Adrenal gland (tissue), 12 donors: ENCODE results near the gene GCN1. TPM values are rescaled to one million over a fixed set of nuclear protein-coding genes. Genes with fewer than 3 reads are reported as not detected.

ENCODE experiments used
- DNase-seq, 7 donors: peaks; one replicate each; pipeline ENCODE4 v3.0.0-alpha.2; 2019 to 2020
- H3K27ac ChIP-seq, 5 donors: fragments of 200-600 bp; sonication (generic) in 4 of 5; 1 replicate in 3 of 5; 2 replicates in 2 of 5; pipeline versions ENCODE4 v1.5.1 to v1.8.0; 2016 to 2020; ENCODE audit warnings: mild to moderate bottlenecking in 1 of 5
- H3K27me3 ChIP-seq: fragments of 200-600 bp; 2 replicates; pipeline ENCODE4 v1.8.0; 2021
- H3K36me3 ChIP-seq, 2 donors: fragments of 200-600 bp; replicated peaks in 1 of 2; 1 replicate in 1 of 2; 2 replicates in 1 of 2; pipeline versions ENCODE4 v1.5.1 to v1.8.0; 2018 to 2022
- H3K4me1 ChIP-seq, 2 donors: fragments of 200-600 bp; replicated peaks in 1 of 2; 1 replicate in 1 of 2; 2 replicates in 1 of 2; pipeline versions ENCODE4 v1.5.1 to v1.8.0; 2018 to 2021
- H3K4me3 ChIP-seq, 4 donors: fragments of 200-600 bp; sonication (generic) in 3 of 4; one replicate each; pipeline ENCODE4 v1.5.1; 2016 to 2018
- H3K9me3 ChIP-seq, 3 donors: fragments of 200-600 bp; sonication (generic) in 1 of 3; replicated peaks in 1 of 3; 1 replicate in 2 of 3; 2 replicates in 1 of 3; pipeline versions ENCODE4 v1.5.1 to v1.8.0; 2016 to 2021
- POLR2A ChIP-seq, 2 donors: fragments of 450-650 bp; IDR thresholded peaks; one replicate each; pipeline ENCODE4 v1.6.1; 2017; ENCODE audit warnings: antibody characterized with exemption in 2 of 2, mild to moderate bottlenecking in 2 of 2, moderate library complexity in 1 of 2
- WGBS, 4 donors: extraction: QIAGEN DNeasy Blood & Tissue Kit in 2 of 4; methylation state at CpG; one replicate each; pipeline versions ENCODE4 v1.1.5 to v1.1.7; 2013 to 2017; 5-methylcytosine and 5-hydroxymethylcytosine counted together
- intact Hi-C, 2 donors: fragments of 100-400 bp; cut with DNase I; formaldehyde crosslinking; loops; one replicate each; pipeline versions ENCODE4 v1.14.1 to v1.15.0; 2022 to 2023
- polyA plus RNA-seq, 3 donors: library from polyadenylated mRNA; stranded (reverse); fragments of 200-250 nt in 2 of 3; fragments of 350-450 nt in 1 of 3; fragmentation: Illumina TruSeq in 1 of 3; extraction: RNeasy Lipid Tissue Mini Kit (QIAGEN cat#74804) in 1 of 3; gene quantifications; one replicate each; pipeline ENCODE4 v1.2.3, GENCODE V29; 2013 to 2014
- total RNA-seq, 9 donors: library from RNA; depleted of rRNA in 4 of 9; stranded (reverse); fragments of >200 nt in 4 of 9; fragments of 120-200 nt in 1 of 9; fragmentation: NEBNext Ultra II Directional in 1 of 9; extraction: Animal tissue kit (Norgen Biotek cat#: 25700) in 1 of 9; gene quantifications; one replicate each; pipeline versions ENCODE4 v1.1.0 to v1.2.4, GENCODE V29; 2013 to 2023
- TF ChIP-seq, protein P1 (sequence below), 6 experiments: fragments of 450-650 bp in 4 of 6; fragments of 200-600 bp in 2 of 6; sonication (generic) in 1 of 6; IDR thresholded peaks; 1 replicate in 5 of 6; 2 replicates in 1 of 6; pipeline versions ENCODE4 v1.5.1 to v1.8.0; 2016 to 2021; ENCODE audit warnings: antibody characterized with exemption in 6 of 6, mild to moderate bottlenecking in 2 of 6, moderate library complexity in 1 of 6
- donor health status: healthy with polysubstance abuse.
- donor health status: Bipolar disorder and iron deficiency.
- donor health status: DM: yes; HTN: yes; CAD: no.
- donor health status: DM: no; HTN: no; CAD: no.
- donor health status: DM: no; HTN: no; CAD: no.
- donor health status: DM: yes; HTN: yes; CAD: no.

GCN1 gene
- total and polyA plus RNA-seq, 12 donors = 22.0 to 98.5 (median 46.5) TPM

DNA sequence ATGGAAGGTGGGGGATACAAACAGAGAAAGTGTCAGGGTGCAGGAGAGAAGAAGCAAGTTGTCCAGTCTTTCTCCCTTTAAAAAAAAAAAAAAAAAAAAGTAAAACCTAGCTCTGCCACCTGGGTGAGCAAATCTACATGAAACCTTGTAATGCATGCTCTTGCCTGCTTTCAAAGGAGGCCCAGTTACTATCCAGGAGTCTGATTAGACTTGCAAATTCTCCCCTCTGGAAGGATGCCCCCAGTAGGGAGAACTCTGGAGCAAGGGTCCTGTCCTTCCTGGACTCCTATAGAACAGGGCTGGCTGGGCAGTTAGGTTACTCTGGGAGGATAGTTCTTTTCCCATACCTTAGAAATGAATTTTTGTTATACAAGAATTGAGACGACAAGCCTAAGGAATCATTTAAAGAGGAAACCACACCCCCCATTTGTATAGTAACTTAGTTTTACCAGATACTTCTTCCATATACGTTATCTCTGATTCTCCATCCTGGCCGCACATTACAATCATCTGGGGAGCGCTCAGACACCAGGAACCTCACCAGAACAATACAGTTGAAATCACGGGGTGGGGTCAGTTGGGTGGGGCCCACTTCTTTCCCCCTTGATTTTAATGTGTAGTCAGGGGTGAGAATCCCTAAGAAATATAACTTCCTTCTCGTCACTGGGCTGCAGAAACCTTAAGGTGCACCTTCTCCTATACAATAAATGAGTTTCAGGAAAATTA is 108.4 kb downstream of the GCN1 start:
- H3K9me3 ChIP-seq = no peaks in the 10 kb centered on the region
- no peaks in the 10 kb centered on the region for H3K27me3 ChIP-seq
- no peak for DNase-seq
- H3K36me3 ChIP-seq = no peaks in the 10 kb centered on the region
- intact Hi-C loops = loop anchor here in 1 of 2 donors (5.0 kb wide), 1 partner anchor 99 kb away; the partner anchor contains the start of gene BICDL1
- TF ChIP-seq, protein P1, sequence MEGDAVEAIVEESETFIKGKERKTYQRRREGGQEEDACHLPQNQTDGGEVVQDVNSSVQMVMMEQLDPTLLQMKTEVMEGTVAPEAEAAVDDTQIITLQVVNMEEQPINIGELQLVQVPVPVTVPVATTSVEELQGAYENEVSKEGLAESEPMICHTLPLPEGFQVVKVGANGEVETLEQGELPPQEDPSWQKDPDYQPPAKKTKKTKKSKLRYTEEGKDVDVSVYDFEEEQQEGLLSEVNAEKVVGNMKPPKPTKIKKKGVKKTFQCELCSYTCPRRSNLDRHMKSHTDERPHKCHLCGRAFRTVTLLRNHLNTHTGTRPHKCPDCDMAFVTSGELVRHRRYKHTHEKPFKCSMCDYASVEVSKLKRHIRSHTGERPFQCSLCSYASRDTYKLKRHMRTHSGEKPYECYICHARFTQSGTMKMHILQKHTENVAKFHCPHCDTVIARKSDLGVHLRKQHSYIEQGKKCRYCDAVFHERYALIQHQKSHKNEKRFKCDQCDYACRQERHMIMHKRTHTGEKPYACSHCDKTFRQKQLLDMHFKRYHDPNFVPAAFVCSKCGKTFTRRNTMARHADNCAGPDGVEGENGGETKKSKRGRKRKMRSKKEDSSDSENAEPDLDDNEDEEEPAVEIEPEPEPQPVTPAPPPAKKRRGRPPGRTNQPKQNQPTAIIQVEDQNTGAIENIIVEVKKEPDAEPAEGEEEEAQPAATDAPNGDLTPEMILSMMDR (IDR thresholded peaks at IDR 0.05) = no peak
- TF ChIP-seq POLR2A (IDR thresholded peaks at IDR 0.05) = no peak
- H3K4me1 ChIP-seq = peaks cover 0 to 13% of the 10 kb centered on the region in 2 donors
- H3K4me3 ChIP-seq = peak overlapping the region in 2 of 4 donors; percentile 12 to 53
- peak overlapping the region in 3 of 5 donors; percentile 51 to 87 (median 83) for H3K27ac ChIP-seq
- WGBS, 4 donors = 69 to 80% (median 71%) methylated on average over 6 of the region's 6 CpGs

GRCh38 chr12:120081641-120082040 is 112.9 kb downstream of the GCN1 start:
- Histone ChIP-seq H3K27me3 (no peaks in the 10 kb centered on the region), H3K36me3 (no peaks in the 10 kb centered on the region), H3K27ac (no peak overlapping the region), H3K9me3 (no peaks in the 10 kb centered on the region), H3K4me1 (peaks cover 0 to 5% of the 10 kb centered on the region in 2 donors), H3K4me3 (no peak overlapping the region)
- TF ChIP-seq, protein P1 (IDR thresholded peaks at IDR 0.05) = no peak
- no peak for TF ChIP-seq POLR2A (IDR thresholded peaks at IDR 0.05)
- intact Hi-C loops = no loop called here
- 100% methylated on average over 2 of the region's 2 CpGs for WGBS, 4 donors
- DNase-seq = no peak

GRCh38 chr12:120079411-120080400 is 114.8 kb downstream of the GCN1 start:
- H3K9me3 ChIP-seq = no peaks in the 10 kb centered on the region

More at GRCh38 chr12:120079411-120080400, 114.8 kb downstream of the GCN1 start:
- Histone ChIP-seq H3K4me3 (no peak overlapping the region), H3K27me3 (no peaks in the 10 kb centered on the region), H3K27ac (no peak overlapping the region), H3K36me3 (no peaks in the 10 kb centered on the region), H3K4me1 (no peaks in the 10 kb centered on the region)
- peak in 2 of 7 donors; percentile 11 to 41 for DNase-seq
- 69 to 78% (median 74%) methylated on average over 9 of the region's 9 CpGs for WGBS, 4 donors
- intact Hi-C loops = no loop called here
- TF ChIP-seq, protein P1 (IDR thresholded peaks at IDR 0.05) = no peak
- no peak for TF ChIP-seq POLR2A (IDR thresholded peaks at IDR 0.05)
